GM23338 (cell line): Measurements from ENCODE around the gene RAP1GAP2. TPM values are rescaled to one million over a fixed set of nuclear protein-coding genes. Genes with fewer than 3 reads are reported as not detected.

Source experiments
- ATAC-seq: fragments of 200-7000 bp; cut with Tn5 transposase; 3 replicates; pipeline ENCODE4 v1.9.1; 2020
- DNase-seq: peaks from one replicate; pipeline ENCODE4 v3.0.0-alpha.2; 2015; ENCODE audit warnings: low spot score
- H2AFZ ChIP-seq: fragments of 200-600 bp; sonication (generic); 2 replicates; pipeline ENCODE4 v1.8.0; 2016; ENCODE audit warnings: antibody characterized with exemption, mild to moderate bottlenecking, moderate library complexity
- H3F3A ChIP-seq: fragments of 200-600 bp; sonication (generic); replicated peaks from 2 replicates; pipeline ENCODE4 v1.8.0; 2017; ENCODE audit warnings: antibody characterized with exemption, mixed run types, low read depth
- H3K27ac ChIP-seq: fragments of 200-600 bp; sonication (generic); 2 replicates; pipeline ENCODE4 v1.6.1; 2016; ENCODE audit warnings: low read depth
- H3K27me3 ChIP-seq: fragments of 200-600 bp; sonication (generic); 2 replicates; pipeline ENCODE4 v1.8.0; 2016; ENCODE audit warnings: mild to moderate bottlenecking, mixed run types, moderate library complexity; ENCODE audit not compliant: insufficient read depth
- H3K36me3 ChIP-seq: fragments of 200-600 bp; sonication (generic); 2 replicates; pipeline ENCODE4 v1.8.0; 2016; ENCODE audit warnings: mild to moderate bottlenecking; ENCODE audit not compliant: insufficient read depth
- H3K4me1 ChIP-seq: fragments of 200-600 bp; sonication (generic); 2 replicates; pipeline ENCODE4 v1.8.0; 2016; ENCODE audit warnings: mild to moderate bottlenecking, moderate library complexity; ENCODE audit not compliant: insufficient read depth
- H3K4me2 ChIP-seq: fragments of 200-600 bp; sonication (generic); 2 replicates; pipeline ENCODE4 v1.7.1; 2017; ENCODE audit warnings: mixed run types
- H3K4me3 ChIP-seq: fragments of 200-600 bp; sonication (generic); 2 replicates; pipeline ENCODE4 v1.6.1; 2016; ENCODE audit warnings: mixed run types
- H3K79me2 ChIP-seq: fragments of 200-600 bp; sonication (generic); replicated peaks from 2 replicates; pipeline ENCODE4 v1.8.0; 2017; ENCODE audit warnings: mild to moderate bottlenecking; ENCODE audit not compliant: insufficient read depth
- H3K9me2 ChIP-seq: fragments of 200-600 bp; sonication (generic); 2 replicates; pipeline ENCODE4 v1.8.0; 2017; ENCODE audit not compliant: insufficient read depth
- H4K20me1 ChIP-seq: fragments of 200-600 bp; sonication (generic); replicated peaks from 2 replicates; pipeline ENCODE4 v1.8.0; 2017; ENCODE audit warnings: mild to moderate bottlenecking; ENCODE audit not compliant: insufficient read depth
- H3K27ac Mint-ChIP-seq: 2 replicates; pipeline ENCODE4 v1.8.0; 2020; ENCODE audit warnings: inconsistent platforms, mild to moderate bottlenecking, moderate library complexity, mixed read lengths
- H3K27me3 Mint-ChIP-seq: 3 replicates; pipeline ENCODE4 v1.8.0; 2022; ENCODE audit warnings: low read depth, mild to moderate bottlenecking, moderate library complexity, mixed read lengths, inconsistent platforms; ENCODE audit not compliant: insufficient read depth, poor library complexity
- H3K36me3 Mint-ChIP-seq: 3 replicates; pipeline ENCODE4 v1.8.0; 2021; ENCODE audit warnings: low read depth, mild to moderate bottlenecking, inconsistent platforms, moderate library complexity, mixed read lengths
- H3K4me1 Mint-ChIP-seq: 3 replicates; pipeline ENCODE4 v1.8.0; 2020; ENCODE audit warnings: mild to moderate bottlenecking, inconsistent platforms, mixed read lengths
- H3K4me3 Mint-ChIP-seq: 3 replicates; pipeline ENCODE4 v1.8.0; 2021; ENCODE audit warnings: moderate library complexity, mild to moderate bottlenecking, inconsistent platforms, mixed read lengths
- H3K9me3 Mint-ChIP-seq: 3 replicates; pipeline ENCODE4 v1.8.0; 2020; ENCODE audit warnings: moderate library complexity, mild to moderate bottlenecking, inconsistent platforms, mixed read lengths
- CREB1 ChIP-seq: fragments of 250-450 bp; sonication (Bioruptor Pico); IDR thresholded peaks from 2 replicates; pipeline ENCODE4 v1.5.0; 2020; ENCODE audit warnings: low read depth, mild to moderate bottlenecking, moderate library complexity
- EZH2 ChIP-seq: fragments of 200-600 bp; sonication (generic); IDR thresholded peaks from one replicate; pipeline ENCODE4 v1.8.0; 2017; ENCODE audit warnings: antibody characterized with exemption, mild to moderate bottlenecking, low read depth; ENCODE audit not compliant: unreplicated experiment
- EZH2phosphoT487 ChIP-seq: fragments of 200-600 bp; sonication (generic); IDR thresholded peaks from one replicate; pipeline ENCODE4 v1.8.1; 2018; ENCODE audit warnings: antibody characterized with exemption; ENCODE audit not compliant: unreplicated experiment
- JUNB ChIP-seq: IDR thresholded peaks from one replicate; pipeline ENCODE4 v1.6.1; 2016; ENCODE audit warnings: antibody characterized with exemption; ENCODE audit not compliant: unreplicated experiment
- NANOG ChIP-seq: IDR thresholded peaks from 2 replicates; pipeline ENCODE4 v1.6.1; 2016; ENCODE audit warnings: antibody characterized with exemption, borderline replicate concordance
- POLR2AphosphoS5 ChIP-seq: IDR thresholded peaks from 2 replicates; pipeline ENCODE4 v1.6.1; 2016; ENCODE audit warnings: antibody characterized with exemption, low read depth
- STAT1 ChIP-seq: IDR thresholded peaks from one replicate; pipeline ENCODE4 v1.6.1; 2016; ENCODE audit warnings: antibody characterized with exemption; ENCODE audit not compliant: unreplicated experiment
- ZNF114 ChIP-seq: fragments of 250-450 bp; sonication (Bioruptor Pico); IDR thresholded peaks from 2 replicates; pipeline ENCODE4 v1.5.0; 2020; ENCODE audit warnings: mild to moderate bottlenecking, moderate library complexity
- ZNF331 ChIP-seq: fragments of 250-450 bp; sonication (Bioruptor Pico); IDR thresholded peaks from 2 replicates; pipeline ENCODE4 v1.5.0; 2020; ENCODE audit warnings: low read depth, mild to moderate bottlenecking, moderate library complexity
- polyA plus RNA-seq: library from polyadenylated mRNA; unstranded; fragments of >200 nt; fragmentation: Nextera tagmentation; extraction: Ambion mirVana; gene quantifications from 2 replicates; pipeline ENCODE4 v1.2.1, GENCODE V29; 2016
- total RNA-seq: library from RNA; depleted of rRNA; stranded (reverse); fragments of >200 nt; shearing (Covaris generic); gene quantifications from 2 replicates; pipeline ENCODE4 v1.2.3, GENCODE V29; 2014
- TF ChIP-seq, protein P1 (sequence below), 2 experiments: fragments of 200-600 bp in 1 of 2; sonication (generic) in 1 of 2; conservative IDR thresholded peaks; 2 replicates each; pipeline versions ENCODE4 v1.5.1 to v1.6.1; 2016 to 2017; ENCODE audit warnings: antibody characterized with exemption in 2 of 2, low read depth in 2 of 2, mild to moderate bottlenecking in 2 of 2, moderate library complexity in 1 of 2
- TF ChIP-seq, protein P2 (sequence below): fragments of 250-450 bp; sonication (Bioruptor Pico); IDR thresholded peaks from 2 replicates; pipeline ENCODE4 v1.5.0; 2020; ENCODE audit warnings: mild to moderate bottlenecking, moderate library complexity
- TF ChIP-seq, protein P3 (sequence below): IDR thresholded peaks from one replicate; pipeline ENCODE4 v1.6.1; 2018; ENCODE audit warnings: antibody characterized with exemption; ENCODE audit not compliant: unreplicated experiment

RAP1GAP2 gene
- total and polyA plus RNA-seq, 2 experiments from 2014 or later, result 17.8 to 46.1 TPM

DNA sequence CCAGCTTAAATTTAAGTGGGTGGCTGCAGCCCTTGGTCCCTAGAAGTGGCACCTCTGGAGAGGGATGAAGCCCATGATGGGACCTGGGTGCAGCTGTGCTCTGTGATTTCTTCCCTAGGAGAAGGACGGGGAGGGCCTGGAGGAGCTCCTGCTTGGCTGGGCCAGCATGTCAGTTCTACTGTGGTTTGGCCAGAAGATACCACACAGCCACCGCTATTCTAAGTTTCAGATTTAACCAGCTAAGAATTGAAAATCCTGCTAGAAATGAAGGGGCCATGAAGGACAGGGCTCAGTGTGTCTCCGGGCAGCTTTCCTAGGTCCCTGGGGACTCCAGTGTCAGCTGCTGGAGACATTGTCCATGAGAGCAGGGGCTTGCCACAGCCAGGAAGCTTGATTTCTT lies 9.7 kb downstream of the RAP1GAP2 start (continued):
- no peak for TF ChIP-seq POLR2AphosphoS5

DNA sequence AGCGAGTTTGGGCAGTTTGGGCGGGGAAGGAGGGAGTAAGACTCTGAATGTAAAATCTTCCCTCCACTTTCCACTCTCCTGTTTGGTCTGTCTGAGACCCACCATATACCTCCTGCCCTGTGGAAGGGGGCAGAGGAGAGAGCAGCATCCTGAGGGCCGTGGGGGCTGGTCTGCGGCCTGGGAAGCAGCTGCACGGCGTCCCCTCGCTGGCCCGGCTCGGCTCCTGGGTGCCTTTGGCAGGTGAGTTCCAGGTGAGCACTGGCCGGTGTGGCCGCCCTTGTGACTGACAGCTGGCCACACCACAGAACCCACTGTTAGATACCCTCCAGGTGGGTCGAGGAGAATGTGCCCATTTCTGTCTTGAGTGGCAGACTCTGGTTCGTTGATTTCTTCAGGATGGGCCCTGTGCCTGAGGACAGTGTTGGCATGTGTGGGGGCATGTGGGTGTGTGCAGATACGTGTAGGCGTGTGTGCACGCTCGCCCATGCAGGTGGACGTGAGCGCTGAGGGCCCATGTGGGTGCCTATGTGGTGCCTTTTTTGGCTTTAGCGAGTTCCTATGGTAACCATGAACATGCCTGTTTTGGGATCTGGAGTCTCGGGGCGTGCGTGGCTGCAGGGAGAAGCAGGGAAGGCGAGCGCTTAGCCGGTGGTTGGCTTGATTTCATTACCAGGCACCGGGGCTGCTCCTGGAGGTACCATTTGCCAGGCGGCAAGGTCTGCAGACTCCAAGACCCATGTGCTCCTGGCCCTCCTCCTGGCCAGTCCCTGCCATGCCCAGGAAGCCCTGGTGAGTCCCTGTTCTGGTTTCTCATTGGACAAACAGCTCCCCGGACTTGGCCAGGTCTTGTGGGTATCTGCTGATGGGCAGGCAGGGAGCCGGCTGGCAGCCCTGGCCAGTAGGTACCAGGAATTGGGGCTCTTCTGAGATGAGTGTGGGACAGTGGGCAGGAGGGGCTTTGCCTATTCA lies 12.4 kb downstream of the RAP1GAP2 start:
- Histone ChIP-seq H2AFZ (no peak overlapping the region), H3K79me2 (no peaks in the 10 kb centered on the region), H3K4me2 (no peak overlapping the region), H3K4me1 (no peaks in the 10 kb centered on the region; the same call in 1 of the 2 replicates), H3K4me3 (no peak overlapping the region), H3K27ac (no peak overlapping the region), H3F3A (no peaks in the 10 kb centered on the region), H3K36me3 (no peaks in the 10 kb centered on the region), H3K27me3 (no peaks in the 10 kb centered on the region), H4K20me1 (no peaks in the 10 kb centered on the region), H3K9me2 (no peaks in the 10 kb centered on the region)
- Mint-ChIP-seq H3K9me3 (no peaks in the 10 kb centered on the region), H3K36me3 (no peaks in the 10 kb centered on the region), H3K4me1 (peaks cover 10% of the 10 kb centered on the region; the same call in 2 of the 3 replicates), H3K27me3 (peaks cover 7% of the 10 kb centered on the region), H3K27ac (no peak overlapping the region), H3K4me3 (no peak overlapping the region)
- no peak for ATAC-seq
- no peak for DNase-seq
- TF ChIP-seq JUNB (no peak), ZNF114 (CRISPR knock-in tag) (no peak), CREB1 (CRISPR knock-in tag) (no peak), EZH2 (no peak), NANOG (no peak), STAT1 (no peak), ZNF331 (CRISPR knock-in tag) (no peak), EZH2phosphoT487 (no peak)
- TF ChIP-seq, protein P1, sequence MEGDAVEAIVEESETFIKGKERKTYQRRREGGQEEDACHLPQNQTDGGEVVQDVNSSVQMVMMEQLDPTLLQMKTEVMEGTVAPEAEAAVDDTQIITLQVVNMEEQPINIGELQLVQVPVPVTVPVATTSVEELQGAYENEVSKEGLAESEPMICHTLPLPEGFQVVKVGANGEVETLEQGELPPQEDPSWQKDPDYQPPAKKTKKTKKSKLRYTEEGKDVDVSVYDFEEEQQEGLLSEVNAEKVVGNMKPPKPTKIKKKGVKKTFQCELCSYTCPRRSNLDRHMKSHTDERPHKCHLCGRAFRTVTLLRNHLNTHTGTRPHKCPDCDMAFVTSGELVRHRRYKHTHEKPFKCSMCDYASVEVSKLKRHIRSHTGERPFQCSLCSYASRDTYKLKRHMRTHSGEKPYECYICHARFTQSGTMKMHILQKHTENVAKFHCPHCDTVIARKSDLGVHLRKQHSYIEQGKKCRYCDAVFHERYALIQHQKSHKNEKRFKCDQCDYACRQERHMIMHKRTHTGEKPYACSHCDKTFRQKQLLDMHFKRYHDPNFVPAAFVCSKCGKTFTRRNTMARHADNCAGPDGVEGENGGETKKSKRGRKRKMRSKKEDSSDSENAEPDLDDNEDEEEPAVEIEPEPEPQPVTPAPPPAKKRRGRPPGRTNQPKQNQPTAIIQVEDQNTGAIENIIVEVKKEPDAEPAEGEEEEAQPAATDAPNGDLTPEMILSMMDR (conservative IDR thresholded peaks at IDR 0.05; ENCODE audit: low read depth in 2 of 2), result no peak
- TF ChIP-seq, protein P2, sequence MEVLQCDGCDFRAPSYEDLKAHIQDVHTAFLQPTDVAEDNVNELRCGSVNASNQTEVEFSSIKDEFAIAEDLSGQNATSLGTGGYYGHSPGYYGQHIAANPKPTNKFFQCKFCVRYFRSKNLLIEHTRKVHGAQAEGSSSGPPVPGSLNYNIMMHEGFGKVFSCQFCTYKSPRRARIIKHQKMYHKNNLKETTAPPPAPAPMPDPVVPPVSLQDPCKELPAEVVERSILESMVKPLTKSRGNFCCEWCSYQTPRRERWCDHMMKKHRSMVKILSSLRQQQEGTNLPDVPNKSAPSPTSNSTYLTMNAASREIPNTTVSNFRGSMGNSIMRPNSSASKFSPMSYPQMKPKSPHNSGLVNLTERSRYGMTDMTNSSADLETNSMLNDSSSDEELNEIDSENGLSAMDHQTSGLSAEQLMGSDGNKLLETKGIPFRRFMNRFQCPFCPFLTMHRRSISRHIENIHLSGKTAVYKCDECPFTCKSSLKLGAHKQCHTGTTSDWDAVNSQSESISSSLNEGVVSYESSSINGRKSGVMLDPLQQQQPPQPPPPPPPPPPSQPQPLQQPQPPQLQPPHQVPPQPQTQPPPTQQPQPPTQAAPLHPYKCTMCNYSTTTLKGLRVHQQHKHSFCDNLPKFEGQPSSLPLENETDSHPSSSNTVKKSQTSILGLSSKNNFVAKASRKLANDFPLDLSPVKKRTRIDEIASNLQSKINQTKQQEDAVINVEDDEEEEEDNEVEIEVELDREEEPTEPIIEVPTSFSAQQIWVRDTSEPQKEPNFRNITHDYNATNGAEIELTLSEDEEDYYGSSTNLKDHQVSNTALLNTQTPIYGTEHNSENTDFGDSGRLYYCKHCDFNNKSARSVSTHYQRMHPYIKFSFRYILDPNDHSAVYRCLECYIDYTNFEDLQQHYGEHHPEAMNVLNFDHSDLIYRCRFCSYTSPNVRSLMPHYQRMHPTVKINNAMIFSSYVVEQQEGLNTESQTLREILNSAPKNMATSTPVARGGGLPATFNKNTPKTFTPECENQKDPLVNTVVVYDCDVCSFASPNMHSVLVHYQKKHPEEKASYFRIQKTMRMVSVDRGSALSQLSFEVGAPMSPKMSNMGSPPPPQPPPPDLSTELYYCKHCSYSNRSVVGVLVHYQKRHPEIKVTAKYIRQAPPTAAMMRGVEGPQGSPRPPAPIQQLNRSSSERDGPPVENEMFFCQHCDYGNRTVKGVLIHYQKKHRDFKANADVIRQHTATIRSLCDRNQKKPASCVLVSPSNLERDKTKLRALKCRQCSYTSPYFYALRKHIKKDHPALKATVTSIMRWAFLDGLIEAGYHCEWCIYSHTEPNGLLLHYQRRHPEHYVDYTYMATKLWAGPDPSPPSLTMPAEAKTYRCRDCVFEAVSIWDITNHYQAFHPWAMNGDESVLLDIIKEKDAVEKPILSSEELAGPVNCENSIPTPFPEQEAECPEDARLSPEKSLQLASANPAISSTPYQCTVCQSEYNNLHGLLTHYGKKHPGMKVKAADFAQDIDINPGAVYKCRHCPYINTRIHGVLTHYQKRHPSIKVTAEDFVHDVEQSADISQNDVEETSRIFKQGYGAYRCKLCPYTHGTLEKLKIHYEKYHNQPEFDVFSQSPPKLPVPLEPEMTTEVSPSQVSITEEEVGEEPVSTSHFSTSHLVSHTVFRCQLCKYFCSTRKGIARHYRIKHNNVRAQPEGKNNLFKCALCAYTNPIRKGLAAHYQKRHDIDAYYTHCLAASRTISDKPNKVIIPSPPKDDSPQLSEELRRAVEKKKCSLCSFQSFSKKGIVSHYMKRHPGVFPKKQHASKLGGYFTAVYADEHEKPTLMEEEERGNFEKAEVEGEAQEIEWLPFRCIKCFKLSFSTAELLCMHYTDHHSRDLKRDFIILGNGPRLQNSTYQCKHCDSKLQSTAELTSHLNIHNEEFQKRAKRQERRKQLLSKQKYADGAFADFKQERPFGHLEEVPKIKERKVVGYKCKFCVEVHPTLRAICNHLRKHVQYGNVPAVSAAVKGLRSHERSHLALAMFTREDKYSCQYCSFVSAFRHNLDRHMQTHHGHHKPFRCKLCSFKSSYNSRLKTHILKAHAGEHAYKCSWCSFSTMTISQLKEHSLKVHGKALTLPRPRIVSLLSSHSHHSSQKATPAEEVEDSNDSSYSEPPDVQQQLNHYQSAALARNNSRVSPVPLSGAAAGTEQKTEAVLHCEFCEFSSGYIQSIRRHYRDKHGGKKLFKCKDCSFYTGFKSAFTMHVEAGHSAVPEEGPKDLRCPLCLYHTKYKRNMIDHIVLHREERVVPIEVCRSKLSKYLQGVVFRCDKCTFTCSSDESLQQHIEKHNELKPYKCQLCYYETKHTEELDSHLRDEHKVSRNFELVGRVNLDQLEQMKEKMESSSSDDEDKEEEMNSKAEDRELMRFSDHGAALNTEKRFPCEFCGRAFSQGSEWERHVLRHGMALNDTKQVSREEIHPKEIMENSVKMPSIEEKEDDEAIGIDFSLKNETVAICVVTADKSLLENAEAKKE (CRISPR knock-in tag), result no peak
- TF ChIP-seq, protein P3, sequence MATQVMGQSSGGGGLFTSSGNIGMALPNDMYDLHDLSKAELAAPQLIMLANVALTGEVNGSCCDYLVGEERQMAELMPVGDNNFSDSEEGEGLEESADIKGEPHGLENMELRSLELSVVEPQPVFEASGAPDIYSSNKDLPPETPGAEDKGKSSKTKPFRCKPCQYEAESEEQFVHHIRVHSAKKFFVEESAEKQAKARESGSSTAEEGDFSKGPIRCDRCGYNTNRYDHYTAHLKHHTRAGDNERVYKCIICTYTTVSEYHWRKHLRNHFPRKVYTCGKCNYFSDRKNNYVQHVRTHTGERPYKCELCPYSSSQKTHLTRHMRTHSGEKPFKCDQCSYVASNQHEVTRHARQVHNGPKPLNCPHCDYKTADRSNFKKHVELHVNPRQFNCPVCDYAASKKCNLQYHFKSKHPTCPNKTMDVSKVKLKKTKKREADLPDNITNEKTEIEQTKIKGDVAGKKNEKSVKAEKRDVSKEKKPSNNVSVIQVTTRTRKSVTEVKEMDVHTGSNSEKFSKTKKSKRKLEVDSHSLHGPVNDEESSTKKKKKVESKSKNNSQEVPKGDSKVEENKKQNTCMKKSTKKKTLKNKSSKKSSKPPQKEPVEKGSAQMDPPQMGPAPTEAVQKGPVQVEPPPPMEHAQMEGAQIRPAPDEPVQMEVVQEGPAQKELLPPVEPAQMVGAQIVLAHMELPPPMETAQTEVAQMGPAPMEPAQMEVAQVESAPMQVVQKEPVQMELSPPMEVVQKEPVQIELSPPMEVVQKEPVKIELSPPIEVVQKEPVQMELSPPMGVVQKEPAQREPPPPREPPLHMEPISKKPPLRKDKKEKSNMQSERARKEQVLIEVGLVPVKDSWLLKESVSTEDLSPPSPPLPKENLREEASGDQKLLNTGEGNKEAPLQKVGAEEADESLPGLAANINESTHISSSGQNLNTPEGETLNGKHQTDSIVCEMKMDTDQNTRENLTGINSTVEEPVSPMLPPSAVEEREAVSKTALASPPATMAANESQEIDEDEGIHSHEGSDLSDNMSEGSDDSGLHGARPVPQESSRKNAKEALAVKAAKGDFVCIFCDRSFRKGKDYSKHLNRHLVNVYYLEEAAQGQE, result no peak
